ENCODE results near the gene USP16.
"Not testable (repeated sequence)": the region's sequence is repeated elsewhere in the genome, so short reads cannot be mapped to it uniquely, and the experiment has no call there.

Gene USP16

GRCh38 chr21:29024474-29025327, at the start of gene USP16:
USP16 (plus strand) TSS chr21:29024668; CDS start chr21:29027914, 3,246 bp downstream.
- Histone ChIP-seq H3K27me3 (ENCODE audit: control insufficient read depth in 1 of 2, insufficient read depth in 2 of 2, low read length in 2 of 2) (no peaks in the 10 kb centered on the region), H3K36me3 (ENCODE audit: control insufficient read depth in 1 of 2, insufficient read depth in 2 of 2, low read length in 2 of 2) (peaks cover 0 to 4% of the 10 kb centered on the region in 2 donors), H3K27ac (ENCODE audit: low read depth, low read length) (peak within 1 kb of the TSS; percentile 99), H3K4me3 (ENCODE audit: low read depth in 1 of 2, low read length in 2 of 2) (peak within 1 kb of the TSS; percentile 95 to 96), H3K9me3 (ENCODE audit: control insufficient read depth in 1 of 2, low read length in 2 of 2) (no peaks in the 10 kb centered on the region), H3K4me1 (ENCODE audit: control insufficient read depth in 1 of 2, insufficient read depth in 2 of 2, low read length in 2 of 2) (peaks cover 10 to 15% of the 10 kb centered on the region in 2 donors), H3K9ac (ENCODE audit: low read depth in 1 of 2, low read length in 2 of 2) (peak within 1 kb of the TSS; percentile 89 to 98)

- Histone ChIP-seq H3K4me1 (ENCODE audit: control insufficient read depth in 1 of 2, insufficient read depth in 2 of 2, low read length in 2 of 2) (no peaks in the 10 kb centered on the region), H3K27ac (ENCODE audit: low read depth, low read length) (no peak overlapping the region), H3K4me3 (ENCODE audit: low read depth in 1 of 2, low read length in 2 of 2) (no peak overlapping the region), H3K27me3 (ENCODE audit: control insufficient read depth in 1 of 2, insufficient read depth in 2 of 2, low read length in 2 of 2) (no peaks in the 10 kb centered on the region), H3K36me3 (ENCODE audit: control insufficient read depth in 1 of 2, insufficient read depth in 2 of 2, low read length in 2 of 2) (peaks cover 17 to 47% of the 10 kb centered on the region in 2 donors), H3K9ac (ENCODE audit: low read depth in 1 of 2, low read length in 2 of 2) (no peak overlapping the region), H3K9me3 (ENCODE audit: control insufficient read depth in 1 of 2, low read length in 2 of 2) (no peaks in the 10 kb centered on the region)
These were observed 49.1 kb upstream of the USP16 start for GRCh38 chr21:28975397-28975796.

GRCh38 chr21:28979092-28979491, 45.4 kb upstream of the USP16 start:
- Histone ChIP-seq H3K4me3 (ENCODE audit: low read depth in 1 of 2, low read length in 2 of 2) (no peak overlapping the region), H3K9ac (ENCODE audit: low read depth in 1 of 2, low read length in 2 of 2) (no peak overlapping the region), H3K36me3 (ENCODE audit: control insufficient read depth in 1 of 2, insufficient read depth in 2 of 2, low read length in 2 of 2) (peaks cover 38 to 60% of the 10 kb centered on the region in 2 donors), H3K4me1 (ENCODE audit: control insufficient read depth in 1 of 2, insufficient read depth in 2 of 2, low read length in 2 of 2) (no peaks in the 10 kb centered on the region), H3K27ac (ENCODE audit: low read depth, low read length) (no peak overlapping the region), H3K9me3 (ENCODE audit: control insufficient read depth in 1 of 2, low read length in 2 of 2) (no peaks in the 10 kb centered on the region), H3K27me3 (ENCODE audit: control insufficient read depth in 1 of 2, insufficient read depth in 2 of 2, low read length in 2 of 2) (no peaks in the 10 kb centered on the region)

- no peaks in the 10 kb centered on the region for H3K4me1 ChIP-seq (ENCODE audit: control insufficient read depth in 1 of 2, insufficient read depth in 2 of 2, low read length in 2 of 2)
- H3K4me3 ChIP-seq (ENCODE audit: low read depth in 1 of 2, low read length in 2 of 2): no peak overlapping the region
- peaks cover 45 to 55% of the 10 kb centered on the region in 2 donors for H3K36me3 ChIP-seq (ENCODE audit: control insufficient read depth in 1 of 2, insufficient read depth in 2 of 2, low read length in 2 of 2)
- H3K9ac ChIP-seq (ENCODE audit: low read depth in 1 of 2, low read length in 2 of 2): no peak overlapping the region
- H3K27ac ChIP-seq (ENCODE audit: low read depth, low read length): no peak overlapping the region
- no peaks in the 10 kb centered on the region for H3K9me3 ChIP-seq (ENCODE audit: control insufficient read depth in 1 of 2, low read length in 2 of 2)
- no peaks in the 10 kb centered on the region for H3K27me3 ChIP-seq (ENCODE audit: control insufficient read depth in 1 of 2, insufficient read depth in 2 of 2, low read length in 2 of 2)
These were observed 41.8 kb upstream of the USP16 start for GRCh38 chr21:28982637-28983036.

GRCh38 chr21:28986677-28987076, 37.8 kb upstream of the USP16 start:
- H3K4me1 ChIP-seq (ENCODE audit: control insufficient read depth in 1 of 2, insufficient read depth in 2 of 2, low read length in 2 of 2): peaks cover 7 to 12% of the 10 kb centered on the region in 2 donors
- no peaks in the 10 kb centered on the region for H3K27me3 ChIP-seq (ENCODE audit: control insufficient read depth in 1 of 2, insufficient read depth in 2 of 2, low read length in 2 of 2)
- no peak overlapping the region for H3K9ac ChIP-seq (ENCODE audit: low read depth in 1 of 2, low read length in 2 of 2)
- no peaks in the 10 kb centered on the region for H3K9me3 ChIP-seq (ENCODE audit: control insufficient read depth in 1 of 2, low read length in 2 of 2)
- no peak overlapping the region for H3K27ac ChIP-seq (ENCODE audit: low read depth, low read length)
- no peak overlapping the region for H3K4me3 ChIP-seq (ENCODE audit: low read depth in 1 of 2, low read length in 2 of 2)
- H3K36me3 ChIP-seq (ENCODE audit: control insufficient read depth in 1 of 2, insufficient read depth in 2 of 2, low read length in 2 of 2): peaks cover 26 to 27% of the 10 kb centered on the region in 2 donors

- H3K27ac ChIP-seq (ENCODE audit: low read depth, low read length); H3K9ac ChIP-seq (ENCODE audit: low read depth in 1 of 2, low read length in 2 of 2); H3K27me3 ChIP-seq (ENCODE audit: control insufficient read depth in 1 of 2, insufficient read depth in 2 of 2, low read length in 2 of 2); H3K9me3 ChIP-seq (ENCODE audit: control insufficient read depth in 1 of 2, low read length in 2 of 2); H3K4me3 ChIP-seq (ENCODE audit: low read depth in 1 of 2, low read length in 2 of 2): not testable (repeated sequence)
- peaks cover 11 to 18% of the 10 kb centered on the region in 2 donors for H3K4me1 ChIP-seq (ENCODE audit: control insufficient read depth in 1 of 2, insufficient read depth in 2 of 2, low read length in 2 of 2)
- H3K36me3 ChIP-seq (ENCODE audit: control insufficient read depth in 1 of 2, insufficient read depth in 2 of 2, low read length in 2 of 2): peaks cover 12 to 16% of the 10 kb centered on the region in 2 donors
These were observed 36.3 kb upstream of the USP16 start for GRCh38 chr21:28988146-28988545.

GRCh38 chr21:28991861-28992525, 32.5 kb upstream of the USP16 start:
- peak overlapping the region; percentile 88 to 90 for H3K9ac ChIP-seq (ENCODE audit: low read depth in 1 of 2, low read length in 2 of 2)
- no peaks in the 10 kb centered on the region for H3K9me3 ChIP-seq (ENCODE audit: control insufficient read depth in 1 of 2, low read length in 2 of 2)
- H3K27me3 ChIP-seq (ENCODE audit: control insufficient read depth in 1 of 2, insufficient read depth in 2 of 2, low read length in 2 of 2): no peaks in the 10 kb centered on the region
- peak overlapping the region; percentile 78 for H3K27ac ChIP-seq (ENCODE audit: low read depth, low read length)
- peaks cover 11 to 21% of the 10 kb centered on the region in 2 donors for H3K4me1 ChIP-seq (ENCODE audit: control insufficient read depth in 1 of 2, insufficient read depth in 2 of 2, low read length in 2 of 2)
- H3K4me3 ChIP-seq (ENCODE audit: low read depth in 1 of 2, low read length in 2 of 2): peak overlapping the region; percentile 88 to 98
- no peaks in the 10 kb centered on the region for H3K36me3 ChIP-seq (ENCODE audit: control insufficient read depth in 1 of 2, insufficient read depth in 2 of 2, low read length in 2 of 2)

GRCh38 chr21:28992526-28993292, 31.8 kb upstream of the USP16 start, which contains the start of gene LTN1:
LTN1 (minus strand) TSS chr21:28992877; CDS start chr21:28992805, 72 bp downstream.
- no peaks in the 10 kb centered on the region for H3K36me3 ChIP-seq (ENCODE audit: control insufficient read depth in 1 of 2, insufficient read depth in 2 of 2, low read length in 2 of 2)
- no peaks in the 10 kb centered on the region for H3K27me3 ChIP-seq (ENCODE audit: control insufficient read depth in 1 of 2, insufficient read depth in 2 of 2, low read length in 2 of 2)
- peaks cover 11 to 21% of the 10 kb centered on the region in 2 donors for H3K4me1 ChIP-seq (ENCODE audit: control insufficient read depth in 1 of 2, insufficient read depth in 2 of 2, low read length in 2 of 2)
- peak within 1 kb of the TSS; percentile 88 to 90 for H3K9ac ChIP-seq (ENCODE audit: low read depth in 1 of 2, low read length in 2 of 2)
- H3K27ac ChIP-seq (ENCODE audit: low read depth, low read length): peak within 1 kb of the TSS; percentile 78
- H3K9me3 ChIP-seq (ENCODE audit: control insufficient read depth in 1 of 2, low read length in 2 of 2): no peaks in the 10 kb centered on the region
- H3K4me3 ChIP-seq (ENCODE audit: low read depth in 1 of 2, low read length in 2 of 2): peak within 1 kb of the TSS; percentile 88 to 98

- peak overlapping the region; percentile 88 to 98 for H3K4me3 ChIP-seq (ENCODE audit: low read depth in 1 of 2, low read length in 2 of 2)
These were observed 31.2 kb upstream of the USP16 start for GRCh38 chr21:28993293-28993629.

More at GRCh38 chr21:28993293-28993629, 31.2 kb upstream of the USP16 start:
- H3K9me3 ChIP-seq (ENCODE audit: control insufficient read depth in 1 of 2, low read length in 2 of 2): no peaks in the 10 kb centered on the region
- H3K4me1 ChIP-seq (ENCODE audit: control insufficient read depth in 1 of 2, insufficient read depth in 2 of 2, low read length in 2 of 2): peaks cover 11 to 21% of the 10 kb centered on the region in 2 donors
- H3K27ac ChIP-seq (ENCODE audit: low read depth, low read length): peak overlapping the region; percentile 40
- H3K27me3 ChIP-seq (ENCODE audit: control insufficient read depth in 1 of 2, insufficient read depth in 2 of 2, low read length in 2 of 2): no peaks in the 10 kb centered on the region
- peak overlapping the region; percentile 55 to 90 for H3K9ac ChIP-seq (ENCODE audit: low read depth in 1 of 2, low read length in 2 of 2)
- no peaks in the 10 kb centered on the region for H3K36me3 ChIP-seq (ENCODE audit: control insufficient read depth in 1 of 2, insufficient read depth in 2 of 2, low read length in 2 of 2)
